ENCODE results near the gene TMEM41A. TPM values are rescaled to one million over a fixed set of nuclear protein-coding genes. Genes with fewer than 3 reads are reported as not detected.
"Not testable (repeated sequence)": the region's sequence is repeated elsewhere in the genome, so short reads cannot be mapped to it uniquely, and the experiment has no call there.

The TMEM41A gene
- total RNA-seq, 1 donor from 2014 or later: 23.5 TPM

GRCh38 chr3:185477316-185477715 is 21.5 kb downstream of the TMEM41A start:
- intact Hi-C loops (cut with micrococcal nuclease): no loop called here
- peaks cover 6% of the 10 kb centered on the region for H3K9me3 Mint-ChIP-seq
- no peak overlapping the region for H3K4me3 Mint-ChIP-seq (ENCODE audit: low read depth)

GRCh38 chr3:185474922-185475321 is 23.9 kb downstream of the TMEM41A start:
- H3K27me3 Mint-ChIP-seq (ENCODE audit: low read depth); H3K36me3 Mint-ChIP-seq (ENCODE audit: low read depth); intact Hi-C loops (cut with micrococcal nuclease); H3K4me1 Mint-ChIP-seq (ENCODE audit: low read depth); DNase-seq (ENCODE audit: low spot score); H3K9me3 Mint-ChIP-seq; H3K27ac Mint-ChIP-seq; H3K4me3 Mint-ChIP-seq (ENCODE audit: low read depth): not testable (repeated sequence)

More at GRCh38 chr3:185477316-185477715, 21.5 kb downstream of the TMEM41A start:
- Mint-ChIP-seq H3K27ac (no peak overlapping the region), H3K36me3 (ENCODE audit: low read depth) (peaks cover 25% of the 10 kb centered on the region), H3K4me1 (ENCODE audit: low read depth) (no peaks in the 10 kb centered on the region), H3K27me3 (ENCODE audit: low read depth) (no peaks in the 10 kb centered on the region)
- no peak for DNase-seq (ENCODE audit: low spot score)

- H3K27me3 Mint-ChIP-seq (ENCODE audit: low read depth): no peaks in the 10 kb centered on the region
- no peak overlapping the region for H3K4me3 Mint-ChIP-seq (ENCODE audit: low read depth)
- no peak overlapping the region for H3K27ac Mint-ChIP-seq
- peaks cover 4% of the 10 kb centered on the region for H3K36me3 Mint-ChIP-seq (ENCODE audit: low read depth)
- DNase-seq (ENCODE audit: low spot score): no peak
- no peaks in the 10 kb centered on the region for H3K4me1 Mint-ChIP-seq (ENCODE audit: low read depth)
- intact Hi-C loops (cut with micrococcal nuclease): no loop called here
- H3K9me3 Mint-ChIP-seq: no peaks in the 10 kb centered on the region
Measured at GRCh38 chr3:185473290-185473815, 25.5 kb downstream of the TMEM41A start.

- no peaks in the 10 kb centered on the region for H3K9me3 Mint-ChIP-seq
- intact Hi-C loops (cut with micrococcal nuclease): no loop called here
- H3K36me3 Mint-ChIP-seq (ENCODE audit: low read depth): no peaks in the 10 kb centered on the region
- H3K4me3 Mint-ChIP-seq (ENCODE audit: low read depth): no peak overlapping the region
- no peak overlapping the region for H3K27ac Mint-ChIP-seq
- no peaks in the 10 kb centered on the region for H3K4me1 Mint-ChIP-seq (ENCODE audit: low read depth)
- no peak for DNase-seq (ENCODE audit: low spot score)
- H3K27me3 Mint-ChIP-seq (ENCODE audit: low read depth): no peaks in the 10 kb centered on the region
Measured at GRCh38 chr3:185470323-185470722, 28.5 kb downstream of the TMEM41A start.

- Mint-ChIP-seq H3K4me3 (ENCODE audit: low read depth) (no peak overlapping the region), H3K4me1 (ENCODE audit: low read depth) (no peaks in the 10 kb centered on the region), H3K9me3 (no peaks in the 10 kb centered on the region), H3K27me3 (ENCODE audit: low read depth) (no peaks in the 10 kb centered on the region), H3K27ac (no peak overlapping the region), H3K36me3 (ENCODE audit: low read depth) (no peaks in the 10 kb centered on the region)
- intact Hi-C loops (cut with micrococcal nuclease): no loop called here
- no peak for DNase-seq (ENCODE audit: low spot score)
Measured at GRCh38 chr3:185469542-185469941, 29.3 kb downstream of the TMEM41A start.

- DNase-seq (ENCODE audit: low spot score); intact Hi-C loops (cut with micrococcal nuclease); H3K27ac Mint-ChIP-seq; H3K9me3 Mint-ChIP-seq; H3K36me3 Mint-ChIP-seq (ENCODE audit: low read depth); H3K27me3 Mint-ChIP-seq (ENCODE audit: low read depth); H3K4me3 Mint-ChIP-seq (ENCODE audit: low read depth); H3K4me1 Mint-ChIP-seq (ENCODE audit: low read depth): not testable (repeated sequence)
Measured at GRCh38 chr3:185466123-185466522, 32.7 kb downstream of the TMEM41A start.

GRCh38 chr3:185465471-185465870 is 33.4 kb downstream of the TMEM41A start:
- Mint-ChIP-seq H3K27me3 (ENCODE audit: low read depth) (no peaks in the 10 kb centered on the region), H3K4me1 (ENCODE audit: low read depth) (no peaks in the 10 kb centered on the region), H3K9me3 (no peaks in the 10 kb centered on the region), H3K4me3 (ENCODE audit: low read depth) (no peak overlapping the region), H3K27ac (no peak overlapping the region), H3K36me3 (ENCODE audit: low read depth) (no peaks in the 10 kb centered on the region)
- intact Hi-C loops (cut with micrococcal nuclease): no loop called here
- DNase-seq (ENCODE audit: low spot score): no peak

- no peak overlapping the region for H3K4me3 Mint-ChIP-seq (ENCODE audit: low read depth)
- intact Hi-C loops (cut with micrococcal nuclease): no loop called here
- no peak overlapping the region for H3K27ac Mint-ChIP-seq
- H3K4me1 Mint-ChIP-seq (ENCODE audit: low read depth): no peaks in the 10 kb centered on the region
- H3K27me3 Mint-ChIP-seq (ENCODE audit: low read depth): no peaks in the 10 kb centered on the region
- H3K9me3 Mint-ChIP-seq: no peaks in the 10 kb centered on the region
- no peaks in the 10 kb centered on the region for H3K36me3 Mint-ChIP-seq (ENCODE audit: low read depth)
- no peak for DNase-seq (ENCODE audit: low spot score)
Measured at GRCh38 chr3:185460719-185461350, 38.0 kb downstream of the TMEM41A start.

- Mint-ChIP-seq H3K27ac (no peak overlapping the region), H3K4me1 (ENCODE audit: low read depth) (no peaks in the 10 kb centered on the region), H3K4me3 (ENCODE audit: low read depth) (no peak overlapping the region), H3K27me3 (ENCODE audit: low read depth) (no peaks in the 10 kb centered on the region), H3K9me3 (no peaks in the 10 kb centered on the region), H3K36me3 (ENCODE audit: low read depth) (no peaks in the 10 kb centered on the region)
- intact Hi-C loops (cut with micrococcal nuclease): no loop called here
- DNase-seq (ENCODE audit: low spot score): no peak
Measured at GRCh38 chr3:185460309-185460708, 38.5 kb downstream of the TMEM41A start.

GRCh38 chr3:185457376-185457775 is 41.5 kb downstream of the TMEM41A start:
- intact Hi-C loops (cut with micrococcal nuclease): no loop called here
- Mint-ChIP-seq H3K36me3 (ENCODE audit: low read depth) (no peaks in the 10 kb centered on the region), H3K4me1 (ENCODE audit: low read depth) (no peaks in the 10 kb centered on the region), H3K27me3 (ENCODE audit: low read depth) (no peaks in the 10 kb centered on the region), H3K27ac (no peak overlapping the region), H3K9me3 (no peaks in the 10 kb centered on the region), H3K4me3 (ENCODE audit: low read depth) (no peak overlapping the region)
- DNase-seq (ENCODE audit: low spot score): no peak

GRCh38 chr3:185451432-185451831 is 47.4 kb downstream of the TMEM41A start:
- H3K4me1 Mint-ChIP-seq (ENCODE audit: low read depth); intact Hi-C loops (cut with micrococcal nuclease); H3K36me3 Mint-ChIP-seq (ENCODE audit: low read depth); H3K9me3 Mint-ChIP-seq; H3K4me3 Mint-ChIP-seq (ENCODE audit: low read depth); H3K27ac Mint-ChIP-seq; H3K27me3 Mint-ChIP-seq (ENCODE audit: low read depth); DNase-seq (ENCODE audit: low spot score): not testable (repeated sequence)

GRCh38 chr3:185448107-185448506 is 50.7 kb downstream of the TMEM41A start:
- no peaks in the 10 kb centered on the region for H3K36me3 Mint-ChIP-seq (ENCODE audit: low read depth)
- no peaks in the 10 kb centered on the region for H3K9me3 Mint-ChIP-seq
- H3K4me1 Mint-ChIP-seq (ENCODE audit: low read depth): no peaks in the 10 kb centered on the region
- no peak overlapping the region for H3K27ac Mint-ChIP-seq
- DNase-seq (ENCODE audit: low spot score): no peak
- intact Hi-C loops (cut with micrococcal nuclease): no loop called here
- H3K27me3 Mint-ChIP-seq (ENCODE audit: low read depth): no peaks in the 10 kb centered on the region
- H3K4me3 Mint-ChIP-seq (ENCODE audit: low read depth): no peak overlapping the region

- H3K27me3 Mint-ChIP-seq (ENCODE audit: low read depth): peaks cover 4% of the 10 kb centered on the region
- no peak overlapping the region for H3K27ac Mint-ChIP-seq
- H3K36me3 Mint-ChIP-seq (ENCODE audit: low read depth): no peaks in the 10 kb centered on the region
- DNase-seq (ENCODE audit: low spot score): no peak
- no peaks in the 10 kb centered on the region for H3K9me3 Mint-ChIP-seq
- no peak overlapping the region for H3K4me3 Mint-ChIP-seq (ENCODE audit: low read depth)
- no peaks in the 10 kb centered on the region for H3K4me1 Mint-ChIP-seq (ENCODE audit: low read depth)
- intact Hi-C loops (cut with micrococcal nuclease): no loop called here
Measured at GRCh38 chr3:185444329-185444728, 54.5 kb downstream of the TMEM41A start.

- Mint-ChIP-seq H3K36me3 (ENCODE audit: low read depth) (no peaks in the 10 kb centered on the region), H3K9me3 (no peaks in the 10 kb centered on the region), H3K4me1 (ENCODE audit: low read depth) (no peaks in the 10 kb centered on the region)
Measured at GRCh38 chr3:185442031-185442430, 56.8 kb downstream of the TMEM41A start.

More at GRCh38 chr3:185442031-185442430, 56.8 kb downstream of the TMEM41A start:
- Mint-ChIP-seq H3K27me3 (ENCODE audit: low read depth) (peaks cover 7% of the 10 kb centered on the region), H3K4me3 (ENCODE audit: low read depth) (no peak overlapping the region), H3K27ac (no peak overlapping the region)
- intact Hi-C loops (cut with micrococcal nuclease): no loop called here
- no peak for DNase-seq (ENCODE audit: low spot score)

Data from activated T-helper 2 cell treated with anti-CD3 and anti-CD28 coated beads, Interferon-gamma antibody, Interleukin-2, Interleukin-4, amounts not matched to agents 10 μg/mL and 5 μg/mL and 100 μg/mL, durations not matched to agents 14 hours and 24 hours and 36 hours (primary cell).